ENCODE data around the gene MVK.

MVK gene

GRCh38 chr12:109625749-109626377, 52.3 kb downstream of the MVK start:
- H3K27me3 ChIP-seq: peaks cover 47% of the 10 kb centered on the region
- no peak overlapping the region for H3K27ac ChIP-seq
- TF ChIP-seq CTCF (IDR thresholded peaks at IDR 0.05): no peak
- H3K4me1 ChIP-seq (ENCODE audit: control insufficient read depth in 1 of 2, insufficient read depth in 1 of 2, low read depth in 1 of 2, low read length in 1 of 2): no peaks in the 10 kb centered on the region
- H3K36me3 ChIP-seq: no peaks in the 10 kb centered on the region
- no peak overlapping the region for H3K4me3 ChIP-seq (ENCODE audit: low read depth in 1 of 2, low read length in 1 of 2)
- H3K9me3 ChIP-seq: no peaks in the 10 kb centered on the region

- Histone ChIP-seq H3K36me3 (no peaks in the 10 kb centered on the region), H3K4me1 (ENCODE audit: control insufficient read depth in 1 of 2, insufficient read depth in 1 of 2, low read depth in 1 of 2, low read length in 1 of 2) (no peaks in the 10 kb centered on the region), H3K27me3 (peaks cover 46% of the 10 kb centered on the region), H3K4me3 (ENCODE audit: low read depth in 1 of 2, low read length in 1 of 2) (no peak overlapping the region), H3K9me3 (no peaks in the 10 kb centered on the region), H3K27ac (no peak overlapping the region)
- no peak for TF ChIP-seq CTCF (IDR thresholded peaks at IDR 0.05)
These were observed 53.0 kb downstream of the MVK start for GRCh38 chr12:109626378-109627115.

GRCh38 chr12:109627633-109628032, 54.0 kb downstream of the MVK start:
- no peaks in the 10 kb centered on the region for H3K9me3 ChIP-seq
- no peak for TF ChIP-seq CTCF (IDR thresholded peaks at IDR 0.05)
- H3K27me3 ChIP-seq: peaks cover 36% of the 10 kb centered on the region

GRCh38 chr12:109630107-109630506, 56.5 kb downstream of the MVK start:
- no peaks in the 10 kb centered on the region for H3K9me3 ChIP-seq
- H3K36me3 ChIP-seq: no peaks in the 10 kb centered on the region
- H3K27ac ChIP-seq: no peak overlapping the region
- H3K4me1 ChIP-seq (ENCODE audit: control insufficient read depth in 1 of 2, insufficient read depth in 1 of 2, low read depth in 1 of 2, low read length in 1 of 2): no peaks in the 10 kb centered on the region
- H3K27me3 ChIP-seq: peaks cover 22% of the 10 kb centered on the region
- no peak for TF ChIP-seq CTCF (IDR thresholded peaks at IDR 0.05)
- H3K4me3 ChIP-seq (ENCODE audit: low read depth in 1 of 2, low read length in 1 of 2): no peak overlapping the region

More at GRCh38 chr12:109627633-109628032, 54.0 kb downstream of the MVK start:
- Histone ChIP-seq H3K27ac (no peak overlapping the region), H3K4me1 (ENCODE audit: control insufficient read depth in 1 of 2, insufficient read depth in 1 of 2, low read depth in 1 of 2, low read length in 1 of 2) (no peaks in the 10 kb centered on the region), H3K36me3 (no peaks in the 10 kb centered on the region), H3K4me3 (ENCODE audit: low read depth in 1 of 2, low read length in 1 of 2) (no peak overlapping the region)

GRCh38 chr12:109630815-109631214, 57.2 kb downstream of the MVK start:
- no peak for TF ChIP-seq CTCF (IDR thresholded peaks at IDR 0.05)
- peaks cover 22% of the 10 kb centered on the region for H3K27me3 ChIP-seq

More at GRCh38 chr12:109630815-109631214, 57.2 kb downstream of the MVK start:
- Histone ChIP-seq H3K27ac (no peak overlapping the region), H3K36me3 (no peaks in the 10 kb centered on the region), H3K4me3 (ENCODE audit: low read depth in 1 of 2, low read length in 1 of 2) (no peak overlapping the region), H3K9me3 (no peaks in the 10 kb centered on the region), H3K4me1 (ENCODE audit: control insufficient read depth in 1 of 2, insufficient read depth in 1 of 2, low read depth in 1 of 2, low read length in 1 of 2) (no peaks in the 10 kb centered on the region)

Data from neutrophil (primary cell).